ENCODE results near the gene COG5. TPM values are rescaled to one million over a fixed set of nuclear protein-coding genes. Genes with fewer than 3 reads are reported as not detected.
A peak's percentile ranks its signal among the peaks of the same experiment; 100 is the strongest.

Gene COG5
- total and polyA plus RNA-seq, 5 experiments from 2014 or later: 24.3 to 64.6 (median 30.9) TPM

- H3K27me3 Mint-ChIP-seq: no peaks in the 10 kb centered on the region
- H3K4me1 Mint-ChIP-seq: no peaks in the 10 kb centered on the region
- H3K4me3 Mint-ChIP-seq: no peak overlapping the region
- DNase-seq (no peak), ATAC-seq (no peak)
- H3K36me3 Mint-ChIP-seq: peaks cover 0 to 32% (median 12%) of the 10 kb centered on the region in 3 donors
- no peaks in the 10 kb centered on the region for H3K9me3 Mint-ChIP-seq
- POLR2A ChIA-PET: no interaction called here
- no peak overlapping the region for H3K27ac Mint-ChIP-seq
Measured at GRCh38 chr7:107593025-107593410, 29.3 kb upstream of the COG5 start.

- POLR2A ChIA-PET: no interaction called here
Measured at GRCh38 chr7:107592361-107593024, 28.8 kb upstream of the COG5 start.

GRCh38 chr7:107591421-107591820, 27.7 kb upstream of the COG5 start:
- no peaks in the 10 kb centered on the region for H3K27me3 Mint-ChIP-seq
- H3K4me3 Mint-ChIP-seq: no peak overlapping the region
- H3K36me3 Mint-ChIP-seq: peaks cover 0 to 28% (median 11%) of the 10 kb centered on the region in 3 donors
- no peak overlapping the region for H3K27ac Mint-ChIP-seq
- ATAC-seq: no peak
- H3K9me3 Mint-ChIP-seq: no peaks in the 10 kb centered on the region
- H3K4me1 Mint-ChIP-seq: no peaks in the 10 kb centered on the region
- no peak for DNase-seq
- POLR2A ChIA-PET: no interaction called here

More at GRCh38 chr7:107592361-107593024, 28.8 kb upstream of the COG5 start:
- no peaks in the 10 kb centered on the region for H3K4me1 Mint-ChIP-seq
- H3K36me3 Mint-ChIP-seq: peaks cover 0 to 32% (median 12%) of the 10 kb centered on the region in 3 donors
- ATAC-seq: no peak
- no peak overlapping the region for H3K27ac Mint-ChIP-seq
- no peaks in the 10 kb centered on the region for H3K27me3 Mint-ChIP-seq
- no peak overlapping the region for H3K4me3 Mint-ChIP-seq
- no peak for DNase-seq
- H3K9me3 Mint-ChIP-seq: no peaks in the 10 kb centered on the region

GRCh38 chr7:107588529-107589130, 24.9 kb upstream of the COG5 start:
- Mint-ChIP-seq H3K4me1 (no peaks in the 10 kb centered on the region), H3K36me3 (peaks cover 0 to 19% (median 15%) of the 10 kb centered on the region in 3 donors), H3K27me3 (no peaks in the 10 kb centered on the region), H3K4me3 (no peak overlapping the region), H3K9me3 (no peaks in the 10 kb centered on the region), H3K27ac (peak overlapping the region in 1 of 10 donors; percentile 29)
- no peak for DNase-seq
- no peak for ATAC-seq
- POLR2A ChIA-PET: no interaction called here

- H3K4me3 Mint-ChIP-seq: no peak overlapping the region
- peaks cover 1 to 24% (median 17%) of the 10 kb centered on the region in 4 donors for H3K4me1 Mint-ChIP-seq
- DNase-seq (no peak), ATAC-seq (no peak)
- H3K36me3 Mint-ChIP-seq: peaks cover 0 to 19% (median 12%) of the 10 kb centered on the region in 3 donors
- no peaks in the 10 kb centered on the region for H3K9me3 Mint-ChIP-seq
- H3K27ac Mint-ChIP-seq: peak overlapping the region in 1 of 10 donors; percentile 12
- POLR2A ChIA-PET: interaction anchor here (2.3 kb wide), 1 partner anchor 21 kb away, joined by 7 read pairs; the partner anchor contains the start of genes COG5 and DUS4L
- no peaks in the 10 kb centered on the region for H3K27me3 Mint-ChIP-seq
Measured at GRCh38 chr7:107584716-107585115, 21.0 kb upstream of the COG5 start.

GRCh38 chr7:107582875-107583274, 19.2 kb upstream of the COG5 start:
- Mint-ChIP-seq H3K4me3 (peak overlapping the region in 2 of 10 donors; percentile 2 to 67), H3K4me1 (peaks cover 3 to 31% (median 18%) of the 10 kb centered on the region in 4 donors)
- POLR2A ChIA-PET: interaction anchor here (2.0 kb wide), 1 partner anchor 19 kb away, joined by 10 read pairs; the partner anchor contains the start of genes COG5 and DUS4L

GRCh38 chr7:107581387-107582013, 17.8 kb upstream of the COG5 start:
- H3K9me3 Mint-ChIP-seq: no peaks in the 10 kb centered on the region
- peak overlapping the region in 9 of 10 donors; percentile 9 to 93 (median 77) for H3K4me3 Mint-ChIP-seq
- no peak for ATAC-seq
- peak overlapping the region in 6 of 10 donors; percentile 13 to 72 (median 46) for H3K27ac Mint-ChIP-seq
- H3K36me3 Mint-ChIP-seq: peaks cover 0 to 13% (median 12%) of the 10 kb centered on the region in 3 donors
- no peaks in the 10 kb centered on the region for H3K27me3 Mint-ChIP-seq
- POLR2A ChIA-PET: interaction anchor here (2.0 kb wide), 1 partner anchor 18 kb away, joined by 10 read pairs; the partner anchor contains the start of genes COG5 and DUS4L
- peaks cover 3 to 31% (median 18%) of the 10 kb centered on the region in 4 donors for H3K4me1 Mint-ChIP-seq
- no peak for DNase-seq

More at GRCh38 chr7:107582875-107583274, 19.2 kb upstream of the COG5 start:
- Mint-ChIP-seq H3K36me3 (peaks cover 0 to 15% (median 12%) of the 10 kb centered on the region in 3 donors), H3K27me3 (no peaks in the 10 kb centered on the region), H3K9me3 (no peaks in the 10 kb centered on the region), H3K27ac (peak overlapping the region in 5 of 10 donors; percentile 0 to 23 (median 1))
- ATAC-seq (no peak), DNase-seq (no peak)

GRCh38 chr7:107580716-107581383, 17.1 kb upstream of the COG5 start:
- POLR2A ChIA-PET: interaction anchor here (0.7 to 2.0 kb wide), 4 partner anchors 10 to 163 kb away, joined by 3 to 10 read pairs (median 4); partner anchors contain the start of genes CBLL1, COG5 and DUS4L
- peak overlapping the region; percentile 76 to 93 (median 82) for H3K4me3 Mint-ChIP-seq
- no peaks in the 10 kb centered on the region for H3K9me3 Mint-ChIP-seq
- no peak for ATAC-seq
- H3K36me3 Mint-ChIP-seq: peaks cover 0 to 13% (median 10%) of the 10 kb centered on the region in 3 donors
- peaks cover 3 to 31% (median 18%) of the 10 kb centered on the region in 4 donors for H3K4me1 Mint-ChIP-seq
- peak overlapping the region in 9 of 10 donors; percentile 43 to 85 (median 70) for H3K27ac Mint-ChIP-seq
- no peaks in the 10 kb centered on the region for H3K27me3 Mint-ChIP-seq
- DNase-seq: no peak

GRCh38 chr7:107579885-107580715, 16.4 kb upstream of the COG5 start, which contains the start of gene BCAP29:
Gene BCAP29 (plus strand): TSS chr7:107580246. CDS start chr7:107580773, 527 bp downstream.
- ATAC-seq (peak; percentile 94 to 96), DNase-seq (peak; percentile 41 to 73 (median 68))
- Mint-ChIP-seq H3K27me3 (no peaks in the 10 kb centered on the region), H3K4me1 (peaks cover 3 to 31% (median 18%) of the 10 kb centered on the region in 4 donors), H3K9me3 (no peaks in the 10 kb centered on the region), H3K4me3 (peak within 1 kb of the TSS; percentile 76 to 94 (median 90)), H3K36me3 (peaks cover 0 to 15% (median 6%) of the 10 kb centered on the region in 3 donors), H3K27ac (peak within 1 kb of the TSS; percentile 76 to 96 (median 90))
- POLR2A ChIA-PET: interaction anchor here (0.7 to 1.5 kb wide), 4 partner anchors 9 to 163 kb away, joined by 3 to 8 read pairs (median 4); partner anchors contain the start of genes CBLL1, COG5 and DUS4L

- Mint-ChIP-seq H3K4me3 (peak overlapping the region; percentile 76 to 94 (median 90)), H3K27ac (peak overlapping the region; percentile 76 to 96 (median 90)), H3K36me3 (peaks cover 0 to 15% (median 3%) of the 10 kb centered on the region in 3 donors), H3K27me3 (no peaks in the 10 kb centered on the region), H3K9me3 (no peaks in the 10 kb centered on the region), H3K4me1 (peaks cover 3 to 31% (median 18%) of the 10 kb centered on the region in 4 donors)
- POLR2A ChIA-PET: interaction anchor here (1.0 to 1.5 kb wide), 3 partner anchors 8 to 16 kb away, joined by 3 to 8 read pairs (median 4); partner anchors contain the start of genes COG5 and DUS4L
- DNase-seq: no peak
- ATAC-seq: no peak
Measured at GRCh38 chr7:107579554-107579884, 15.8 kb upstream of the COG5 start.

GRCh38 chr7:107573537-107573936, 9.8 kb upstream of the COG5 start:
- H3K27me3 Mint-ChIP-seq: no peaks in the 10 kb centered on the region
- DNase-seq: no peak
- peaks cover 0 to 2% (median under 1%) of the 10 kb centered on the region in 4 donors for H3K4me1 Mint-ChIP-seq
- POLR2A ChIA-PET: no interaction called here
- no peak for ATAC-seq
- H3K36me3 Mint-ChIP-seq: peaks cover 0 to 45% (median 24%) of the 10 kb centered on the region in 3 donors
- no peaks in the 10 kb centered on the region for H3K9me3 Mint-ChIP-seq
- H3K4me3 Mint-ChIP-seq: no peak overlapping the region
- peak overlapping the region in 1 of 10 donors; percentile 48 for H3K27ac Mint-ChIP-seq
